ENCODE results near the gene L3MBTL4. TPM values are rescaled to one million over a fixed set of nuclear protein-coding genes. Genes with fewer than 3 reads are reported as not detected.
A peak's percentile ranks its signal among the peaks of the same experiment; 100 is the strongest.

L3MBTL4 gene
- total and polyA plus RNA-seq, 8 donors, result 5.7 to 13.9 (median 6.9) TPM

DNA sequence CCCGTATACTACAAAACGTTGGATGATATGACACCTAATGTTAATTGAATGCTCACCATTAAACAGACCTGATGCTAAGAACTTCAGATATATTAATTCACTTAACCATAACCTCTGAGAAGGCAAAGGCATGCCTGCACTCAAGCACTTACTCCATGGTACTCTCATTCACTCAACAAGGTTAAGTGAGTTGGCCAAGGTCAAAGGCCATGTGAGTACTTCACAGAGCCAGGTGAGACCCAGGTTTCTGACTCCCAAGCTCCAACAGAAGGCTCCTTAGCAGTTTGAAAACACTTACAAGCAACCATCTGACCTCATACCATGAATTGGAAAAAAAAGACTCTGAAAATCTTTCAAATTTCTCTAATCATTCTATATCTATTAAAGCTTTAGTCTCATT, 198.8 kb downstream of the L3MBTL4 start:
- H3K9me3 ChIP-seq, result no peaks in the 10 kb centered on the region
- H3K27ac ChIP-seq, result no peak overlapping the region
- ATAC-seq (peak; percentile 81), DNase-seq (no peak)
- intact Hi-C loops (cut with DNase I), result no loop called here
- no peaks in the 10 kb centered on the region for H3K27me3 ChIP-seq
- TF ChIP-seq, protein P1, sequence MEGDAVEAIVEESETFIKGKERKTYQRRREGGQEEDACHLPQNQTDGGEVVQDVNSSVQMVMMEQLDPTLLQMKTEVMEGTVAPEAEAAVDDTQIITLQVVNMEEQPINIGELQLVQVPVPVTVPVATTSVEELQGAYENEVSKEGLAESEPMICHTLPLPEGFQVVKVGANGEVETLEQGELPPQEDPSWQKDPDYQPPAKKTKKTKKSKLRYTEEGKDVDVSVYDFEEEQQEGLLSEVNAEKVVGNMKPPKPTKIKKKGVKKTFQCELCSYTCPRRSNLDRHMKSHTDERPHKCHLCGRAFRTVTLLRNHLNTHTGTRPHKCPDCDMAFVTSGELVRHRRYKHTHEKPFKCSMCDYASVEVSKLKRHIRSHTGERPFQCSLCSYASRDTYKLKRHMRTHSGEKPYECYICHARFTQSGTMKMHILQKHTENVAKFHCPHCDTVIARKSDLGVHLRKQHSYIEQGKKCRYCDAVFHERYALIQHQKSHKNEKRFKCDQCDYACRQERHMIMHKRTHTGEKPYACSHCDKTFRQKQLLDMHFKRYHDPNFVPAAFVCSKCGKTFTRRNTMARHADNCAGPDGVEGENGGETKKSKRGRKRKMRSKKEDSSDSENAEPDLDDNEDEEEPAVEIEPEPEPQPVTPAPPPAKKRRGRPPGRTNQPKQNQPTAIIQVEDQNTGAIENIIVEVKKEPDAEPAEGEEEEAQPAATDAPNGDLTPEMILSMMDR (IDR thresholded peaks at IDR 0.05), result no peak
- no peaks in the 10 kb centered on the region for H3K36me3 ChIP-seq
- no peaks in the 10 kb centered on the region for H3K4me1 ChIP-seq
- H3K4me3 ChIP-seq, result no peak overlapping the region

DNA sequence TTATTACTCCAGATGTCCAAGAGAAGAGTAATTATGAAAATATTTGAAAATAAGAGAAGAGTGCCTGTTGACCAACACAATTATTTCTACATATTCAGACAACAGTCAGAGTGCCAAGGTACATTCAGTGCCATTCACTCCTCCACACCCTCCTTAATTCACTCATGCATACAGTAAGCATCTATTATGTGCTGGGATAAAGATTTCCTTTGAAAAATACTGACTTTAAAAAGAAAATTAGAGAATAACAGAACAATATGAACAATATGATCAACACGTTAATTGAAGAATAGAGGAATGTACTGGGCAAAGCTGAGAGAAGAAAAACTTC, 203.6 kb downstream of the L3MBTL4 start:
- no peak overlapping the region for H3K27ac ChIP-seq
- H3K4me1 ChIP-seq, result no peaks in the 10 kb centered on the region
- no peaks in the 10 kb centered on the region for H3K36me3 ChIP-seq
- ATAC-seq (no peak), DNase-seq (no peak)
- no peak overlapping the region for H3K4me3 ChIP-seq
- no peaks in the 10 kb centered on the region for H3K27me3 ChIP-seq
- intact Hi-C loops (cut with DNase I), result no loop called here
- TF ChIP-seq, protein P1 (IDR thresholded peaks at IDR 0.05), result no peak
- H3K9me3 ChIP-seq, result no peaks in the 10 kb centered on the region

DNA sequence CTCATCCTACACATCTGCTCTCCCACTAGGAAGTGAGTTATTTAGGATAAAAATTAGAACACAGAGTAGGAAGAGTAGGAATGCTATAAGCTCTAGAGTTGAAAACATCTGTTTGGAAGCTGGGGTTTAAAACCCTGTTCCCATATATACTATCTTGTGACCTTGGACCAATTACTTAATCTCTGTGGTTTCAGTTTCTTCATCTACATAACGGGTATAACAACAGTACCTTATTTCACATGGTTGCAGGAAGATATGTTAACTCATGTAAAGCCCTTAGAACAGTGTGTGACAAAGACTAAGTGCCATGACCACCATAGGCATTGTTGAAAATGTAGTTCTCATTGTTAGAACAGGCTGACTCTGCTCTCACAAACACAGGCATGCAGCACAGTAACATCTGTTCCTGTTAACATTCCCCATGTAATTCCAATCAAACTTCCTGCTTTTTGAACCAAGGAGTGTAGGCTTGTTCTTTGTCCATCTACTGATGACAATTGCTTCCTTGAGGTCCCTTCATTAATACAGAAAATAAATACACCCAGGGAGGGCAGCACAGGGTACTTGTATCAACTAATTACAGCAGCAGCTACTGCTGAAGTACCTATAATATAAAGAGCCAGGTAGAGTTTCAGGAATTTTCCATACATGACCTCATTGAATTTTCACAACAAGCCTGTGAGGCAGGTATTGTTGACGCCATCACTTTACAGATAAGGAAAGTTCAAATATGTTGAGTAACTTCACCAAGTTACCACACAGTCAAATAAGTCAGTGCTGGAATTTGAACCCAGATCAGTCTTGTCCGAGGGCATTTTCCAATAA, 204.2 kb downstream of the L3MBTL4 start:
- ATAC-seq, result peak; percentile 76
- H3K4me1 ChIP-seq, result no peaks in the 10 kb centered on the region
- no peaks in the 10 kb centered on the region for H3K9me3 ChIP-seq
- no peaks in the 10 kb centered on the region for H3K27me3 ChIP-seq
- TF ChIP-seq, protein P1 (IDR thresholded peaks at IDR 0.05), result no peak
- peak in 1 of 4 donors; percentile 19 for DNase-seq
- intact Hi-C loops (cut with DNase I), result no loop called here
- no peaks in the 10 kb centered on the region for H3K36me3 ChIP-seq
- H3K4me3 ChIP-seq, result no peak overlapping the region
- H3K27ac ChIP-seq, result no peak overlapping the region

DNA sequence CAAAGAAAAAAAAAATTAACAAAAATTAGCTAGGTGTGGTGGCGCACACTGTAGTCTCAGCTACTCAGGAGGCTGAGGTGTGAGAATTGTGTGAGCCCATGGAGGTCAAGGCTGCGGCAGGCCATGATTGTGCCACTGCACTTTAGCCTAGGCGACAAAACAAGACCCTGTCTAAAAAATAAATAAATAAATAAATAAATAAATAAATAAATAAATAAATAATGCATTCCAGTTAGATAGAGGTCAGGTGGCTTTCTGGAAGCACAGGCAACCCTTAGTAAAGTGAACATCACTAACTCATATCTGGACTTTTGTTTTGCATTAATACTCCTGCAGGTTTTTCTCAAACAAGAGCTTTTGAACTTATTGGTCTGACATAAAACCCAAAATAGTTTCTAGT, 206.8 kb downstream of the L3MBTL4 start:
- Histone ChIP-seq H3K9me3 (no peaks in the 10 kb centered on the region), H3K4me3 (no peak overlapping the region), H3K4me1 (no peaks in the 10 kb centered on the region), H3K27ac (no peak overlapping the region), H3K36me3 (no peaks in the 10 kb centered on the region), H3K27me3 (no peaks in the 10 kb centered on the region)
- ATAC-seq (no peak), DNase-seq (no peak)
- intact Hi-C loops (cut with DNase I), result no loop called here
- TF ChIP-seq, protein P1 (IDR thresholded peaks at IDR 0.05), result no peak

DNA sequence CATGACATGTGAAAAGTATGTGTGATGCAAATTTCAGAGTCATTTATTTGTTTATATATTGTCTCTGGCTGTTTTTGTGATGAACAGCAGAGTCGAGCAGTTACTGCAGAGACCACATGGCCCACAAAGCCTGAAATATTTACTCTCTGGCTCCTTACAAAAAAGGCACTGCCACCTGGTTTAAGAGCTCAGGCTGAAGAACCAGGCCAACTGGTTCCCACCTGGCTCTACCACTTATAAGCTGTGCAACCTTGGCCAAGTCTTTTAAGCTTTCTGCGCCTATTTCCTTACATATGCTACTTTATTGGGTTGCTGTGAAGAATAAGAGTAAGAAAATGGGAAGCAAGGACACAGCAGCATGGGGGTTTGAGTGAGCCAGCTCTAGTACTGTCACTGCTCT, 207.6 kb downstream of the L3MBTL4 start:
- no peaks in the 10 kb centered on the region for H3K36me3 ChIP-seq
- H3K4me3 ChIP-seq, result no peak overlapping the region
- peak; percentile 83 for ATAC-seq
- intact Hi-C loops (cut with DNase I), result no loop called here
- DNase-seq, result peak in 3 of 4 donors; percentile 27 to 79 (median 43)
- no peak overlapping the region for H3K27ac ChIP-seq
- H3K9me3 ChIP-seq, result no peaks in the 10 kb centered on the region
- H3K4me1 ChIP-seq, result no peaks in the 10 kb centered on the region
- TF ChIP-seq, protein P1 (IDR thresholded peaks at IDR 0.05), result no peak
- H3K27me3 ChIP-seq, result no peaks in the 10 kb centered on the region

Data from left lung (tissue), 10 donors.